Fibroblast of skin of right biceps (primary cell): ENCODE results near the gene C10orf90.

Experiments
- DNase-seq: peaks from one replicate; pipeline ENCODE4 v3.0.0-alpha.2; 2013

Gene C10orf90

GRCh38 chr10:126455766-126456405 lies 214.6 kb downstream of the C10orf90 start:
- no peak for DNase-seq

GRCh38 chr10:126455036-126455765 lies 215.3 kb downstream of the C10orf90 start:
- DNase-seq = no peak

DNA sequence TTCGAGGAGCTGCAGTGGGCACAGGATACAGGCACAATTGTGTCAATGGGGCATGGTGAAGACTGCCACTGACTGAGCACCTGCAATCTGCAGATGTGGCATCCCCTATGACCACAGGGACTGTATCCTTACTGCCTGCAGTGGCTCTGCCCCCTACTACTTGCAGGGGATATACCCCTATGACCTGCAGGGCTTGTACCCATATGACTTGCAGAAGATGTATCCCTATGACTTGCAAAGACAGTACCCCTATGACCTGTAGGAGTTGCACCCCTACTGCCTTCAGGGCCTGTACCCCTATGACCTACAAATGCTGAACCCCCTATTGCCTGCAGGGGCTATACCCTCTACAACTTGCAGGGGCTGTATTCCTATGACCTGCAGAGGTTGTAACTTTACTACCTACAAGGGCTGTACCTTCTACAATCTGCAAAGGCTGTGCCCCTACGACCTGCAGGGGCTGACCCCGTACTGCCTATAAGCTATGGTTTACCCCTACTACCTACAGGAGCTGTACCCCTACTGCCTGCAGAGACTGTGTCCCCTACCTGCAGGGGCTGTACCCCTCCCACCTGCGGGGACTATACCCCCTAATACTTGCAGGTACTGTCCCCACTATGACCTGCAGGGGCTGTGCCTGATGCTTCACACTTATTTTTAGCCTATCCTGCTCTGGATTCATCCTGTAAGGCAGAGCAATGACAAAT lies 216.3 kb downstream of the C10orf90 start:
- no peak for DNase-seq

- DNase-seq = no peak
Observed at GRCh38 chr10:126452245-126452644, 218.2 kb downstream of the C10orf90 start.

- no peak for DNase-seq
Observed at GRCh38 chr10:126448091-126448490, 222.4 kb downstream of the C10orf90 start.

GRCh38 chr10:126439942-126440341 lies 230.6 kb downstream of the C10orf90 start:
- DNase-seq = no peak

GRCh38 chr10:126438407-126438783 lies 232.1 kb downstream of the C10orf90 start:
- DNase-seq = no peak

- no peak for DNase-seq
Observed at GRCh38 chr10:126437635-126438406, 232.7 kb downstream of the C10orf90 start.

DNA sequence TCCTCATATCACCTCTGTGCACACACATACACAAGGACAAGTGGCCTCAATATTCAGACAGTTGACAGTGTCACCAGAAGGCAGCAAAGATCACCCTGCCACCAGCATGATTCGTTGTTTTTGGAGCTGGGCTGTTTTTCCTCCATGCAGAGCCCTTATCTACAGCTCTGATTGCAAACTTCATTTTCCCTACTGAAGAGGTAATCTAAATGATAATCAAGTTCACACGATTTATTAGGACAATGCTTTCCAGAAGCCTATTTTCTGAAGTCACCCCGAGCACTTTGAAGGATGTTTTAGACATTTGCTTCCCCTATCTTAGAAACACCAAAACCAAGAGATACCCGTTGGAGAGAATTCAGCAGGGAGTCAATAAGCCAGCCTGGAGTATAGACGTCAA lies 236.3 kb downstream of the C10orf90 start:
- no peak for DNase-seq

DNA sequence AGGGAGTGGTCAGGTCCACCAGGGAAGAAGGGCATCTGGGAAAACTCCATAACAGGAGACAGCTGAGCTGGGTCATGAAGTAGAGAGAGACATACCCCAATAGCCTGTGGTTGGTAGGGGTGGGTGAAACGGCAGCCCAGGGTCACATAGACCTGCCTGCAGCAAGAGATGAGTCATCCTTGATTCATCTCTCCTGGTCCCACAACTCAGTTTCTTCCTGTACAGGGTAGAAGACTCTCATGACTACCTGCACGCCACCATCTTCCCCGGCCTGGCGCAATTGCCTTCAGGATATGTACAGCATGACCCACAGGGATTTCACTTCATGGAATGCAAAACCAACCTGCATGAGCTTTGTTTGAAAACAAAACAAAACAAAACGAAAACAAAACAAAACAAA lies 237.1 kb downstream of the C10orf90 start:
- peak; percentile 34 for DNase-seq

DNA sequence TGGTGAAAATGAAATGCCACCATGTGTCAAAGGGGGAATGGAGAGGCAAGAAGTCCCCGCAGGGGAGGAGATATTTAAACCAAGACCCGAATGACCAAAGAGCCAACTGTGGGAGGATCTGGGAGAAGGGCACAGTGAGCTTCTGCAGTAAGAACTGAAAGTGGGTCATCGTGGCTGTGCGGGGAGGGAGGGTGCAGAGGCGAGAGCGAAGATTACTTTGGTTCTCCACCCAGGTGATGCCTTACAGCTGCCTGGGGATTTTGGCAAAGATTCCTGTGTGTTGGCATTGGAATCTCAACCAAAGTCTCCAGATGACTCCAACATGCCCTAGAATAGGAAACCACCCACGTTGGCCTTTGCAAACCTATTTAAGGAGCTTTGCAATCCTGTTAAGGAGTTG lies 238.0 kb downstream of the C10orf90 start:
- DNase-seq = no peak

GRCh38 chr10:126431816-126432215 lies 238.7 kb downstream of the C10orf90 start:
- no peak for DNase-seq

- DNase-seq = no peak
Observed at GRCh38 chr10:126430512-126430911, 240.0 kb downstream of the C10orf90 start.

DNA sequence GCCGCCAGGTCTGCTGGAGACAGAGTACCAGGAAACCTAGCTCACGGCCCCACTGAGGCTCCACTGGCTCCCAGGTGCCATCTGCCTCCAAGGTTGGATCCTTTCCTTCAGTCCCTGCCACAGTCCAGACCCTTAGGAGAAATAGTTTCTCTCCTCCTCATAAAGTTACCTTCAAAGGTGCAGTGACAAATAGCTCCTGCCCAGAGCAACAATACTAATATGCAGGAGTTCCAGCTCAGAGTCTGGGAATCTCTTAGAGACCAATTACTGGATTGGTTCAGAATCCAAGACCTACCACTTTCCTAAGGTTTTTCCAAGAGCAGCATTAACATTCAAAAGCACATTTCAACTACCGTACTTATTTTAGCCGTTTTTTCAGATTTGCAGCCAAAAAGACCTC lies 241.2 kb downstream of the C10orf90 start:
- no peak for DNase-seq

DNA sequence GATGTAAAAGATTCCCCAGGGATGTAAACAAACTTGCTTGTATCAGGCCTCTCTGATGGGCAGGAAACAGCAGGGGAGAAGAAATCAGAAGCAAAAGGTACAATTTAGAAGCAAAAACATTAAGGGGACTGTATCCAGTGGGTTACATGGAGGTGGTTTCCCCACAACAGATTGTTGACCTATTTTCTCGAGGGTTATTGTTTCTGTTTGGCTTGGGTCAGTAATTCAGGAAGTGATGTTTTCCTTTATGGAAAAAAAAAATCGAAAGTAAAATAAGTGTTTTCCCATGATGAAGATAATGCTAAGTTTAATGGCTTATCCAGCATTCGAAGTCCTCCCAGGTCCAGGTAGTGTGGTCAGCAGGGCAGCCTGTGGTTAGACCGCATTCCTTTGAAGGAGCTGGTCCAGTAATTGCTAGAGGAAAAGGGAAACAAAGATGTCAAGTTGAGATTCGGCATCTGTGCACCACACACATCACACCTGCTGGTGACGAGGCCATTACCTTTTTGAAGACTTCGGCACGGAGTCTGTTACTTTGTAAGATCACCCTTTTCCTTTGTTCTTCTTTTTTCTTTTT lies 244.9 kb downstream of the C10orf90 start:
- no peak for DNase-seq

- DNase-seq = no peak
Observed at GRCh38 chr10:126425032-126425431, 245.5 kb downstream of the C10orf90 start.

DNA sequence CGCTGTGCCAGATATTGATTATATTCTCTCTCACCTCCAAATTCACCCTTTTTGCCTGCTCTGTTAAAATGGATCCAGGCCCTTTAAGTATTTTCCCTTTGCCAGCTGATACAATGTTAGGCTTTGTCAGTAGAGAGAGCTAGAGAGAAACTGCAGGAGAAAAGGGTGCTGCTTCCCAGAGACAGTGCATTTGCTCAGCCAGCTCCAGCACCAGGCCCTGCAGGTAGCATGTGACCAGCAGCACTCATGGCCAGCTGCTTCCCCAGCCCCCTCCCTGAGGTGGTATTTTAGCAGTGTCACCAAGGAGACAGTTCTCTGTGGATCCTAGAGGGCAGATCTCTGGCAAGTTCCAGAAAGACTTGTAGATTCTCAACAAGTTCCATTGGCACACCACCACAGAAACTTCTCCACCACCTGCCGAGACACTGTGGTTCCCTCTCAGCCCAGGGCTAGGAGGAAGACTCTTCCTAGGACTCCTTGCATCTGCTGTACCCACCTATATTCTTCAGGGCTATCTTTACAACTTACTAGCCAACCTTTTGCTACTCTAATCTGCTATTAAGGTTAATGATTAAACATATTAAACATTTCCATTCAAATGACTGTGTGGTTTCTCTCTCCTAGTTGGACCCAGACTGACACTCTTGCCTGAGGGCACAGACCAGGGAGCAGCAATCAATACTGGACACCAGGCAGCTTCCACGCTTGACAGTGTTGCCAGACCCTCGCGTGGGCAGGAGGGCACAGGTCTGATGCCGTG lies 246.6 kb downstream of the C10orf90 start:
- DNase-seq = no peak

DNA sequence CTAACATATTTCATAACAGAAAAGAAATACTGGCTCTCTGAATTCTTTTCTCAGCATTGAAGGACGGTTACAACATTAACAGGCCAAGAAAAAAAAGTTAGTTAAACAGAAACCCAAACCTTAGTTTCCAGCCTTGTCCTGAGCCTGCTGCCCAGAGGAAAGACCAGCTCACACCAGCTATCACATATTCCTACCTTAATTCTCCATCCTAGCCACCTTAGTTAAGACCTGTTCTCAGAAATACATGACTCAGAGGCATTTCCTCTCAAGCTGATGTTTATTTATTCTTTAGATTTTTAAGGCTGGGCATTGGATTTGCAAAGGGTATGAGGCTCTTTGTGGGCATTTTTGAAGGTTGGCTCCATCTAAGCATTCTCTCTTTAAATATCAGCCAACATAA lies 247.9 kb downstream of the C10orf90 start:
- peak; percentile 34 for DNase-seq

- DNase-seq = peak; percentile 99
Observed at GRCh38 chr10:126421756-126422256, 248.7 kb downstream of the C10orf90 start.

- DNase-seq = peak; percentile 71
Observed at GRCh38 chr10:126420567-126421300, 249.8 kb downstream of the C10orf90 start.

DNA sequence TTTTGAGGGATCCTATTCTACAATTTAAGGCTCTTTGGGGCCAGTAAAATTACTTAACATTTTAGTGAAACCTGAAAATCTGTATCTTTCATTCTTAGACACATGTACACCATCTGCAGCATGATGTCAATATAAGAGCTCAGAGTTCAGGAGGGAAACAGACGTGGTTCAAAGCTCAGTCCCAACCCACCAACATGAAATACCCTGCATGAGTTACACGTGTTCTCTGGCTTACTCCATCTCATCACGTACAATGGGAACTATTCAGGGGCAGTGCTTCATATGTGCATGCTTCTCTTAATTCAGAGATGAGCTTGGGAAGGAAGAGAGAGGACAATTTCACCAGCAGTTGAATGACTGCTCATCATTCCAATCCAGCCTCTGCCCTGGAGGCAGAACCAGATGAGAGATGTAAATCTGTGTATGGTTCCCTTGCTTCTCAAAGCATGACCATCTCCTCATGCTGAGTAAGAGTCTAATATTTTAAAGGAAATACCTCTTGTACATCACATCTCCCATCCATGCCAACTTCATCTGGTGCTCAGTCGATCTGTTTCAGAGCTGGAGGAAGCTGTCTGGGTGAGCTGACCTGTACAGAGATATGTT lies 253.2 kb downstream of the C10orf90 start:
- DNase-seq = peak; percentile 17
